ENCODE data around the gene CCL5. TPM values are rescaled to one million over a fixed set of nuclear protein-coding genes. Genes with fewer than 3 reads are reported as not detected.

Gene CCL5
- total RNA-seq, 1 experiment from 2014 or later, result not detected

- Histone ChIP-seq H3K27ac (ENCODE audit: low read length) (no peak overlapping the region), H3K9ac (ENCODE audit: low read length) (no peak overlapping the region), H3K9me3 (ENCODE audit: low read length) (no peaks in the 10 kb centered on the region), H3K79me2 (ENCODE audit: low read length) (no peaks in the 10 kb centered on the region), H3K36me3 (ENCODE audit: low read depth, low read length) (peaks cover 31% of the 10 kb centered on the region), H3K4me2 (ENCODE audit: low read length) (no peak overlapping the region), H3K4me1 (ENCODE audit: insufficient read depth, low read length) (no peaks in the 10 kb centered on the region), H4K20me1 (ENCODE audit: low read length) (no peaks in the 10 kb centered on the region), H2AFZ (ENCODE audit: low read length) (no peak overlapping the region), H3K4me3 (ENCODE audit: low read length) (no peak overlapping the region), H3K27me3 (ENCODE audit: low read length) (no peaks in the 10 kb centered on the region), H3F3A (ENCODE audit: low read length, unreplicated experiment) (no peaks in the 10 kb centered on the region), H3K9me2 (replicated peaks; ENCODE audit: low read length) (no peaks in the 10 kb centered on the region)
- no peak for ATAC-seq
- CTCF ChIA-PET, result no interaction called here
- BruUV-seq (replicated peaks), result no TSS peak
- DNase-seq, result no peak
- TF ChIP-seq, protein P1, sequence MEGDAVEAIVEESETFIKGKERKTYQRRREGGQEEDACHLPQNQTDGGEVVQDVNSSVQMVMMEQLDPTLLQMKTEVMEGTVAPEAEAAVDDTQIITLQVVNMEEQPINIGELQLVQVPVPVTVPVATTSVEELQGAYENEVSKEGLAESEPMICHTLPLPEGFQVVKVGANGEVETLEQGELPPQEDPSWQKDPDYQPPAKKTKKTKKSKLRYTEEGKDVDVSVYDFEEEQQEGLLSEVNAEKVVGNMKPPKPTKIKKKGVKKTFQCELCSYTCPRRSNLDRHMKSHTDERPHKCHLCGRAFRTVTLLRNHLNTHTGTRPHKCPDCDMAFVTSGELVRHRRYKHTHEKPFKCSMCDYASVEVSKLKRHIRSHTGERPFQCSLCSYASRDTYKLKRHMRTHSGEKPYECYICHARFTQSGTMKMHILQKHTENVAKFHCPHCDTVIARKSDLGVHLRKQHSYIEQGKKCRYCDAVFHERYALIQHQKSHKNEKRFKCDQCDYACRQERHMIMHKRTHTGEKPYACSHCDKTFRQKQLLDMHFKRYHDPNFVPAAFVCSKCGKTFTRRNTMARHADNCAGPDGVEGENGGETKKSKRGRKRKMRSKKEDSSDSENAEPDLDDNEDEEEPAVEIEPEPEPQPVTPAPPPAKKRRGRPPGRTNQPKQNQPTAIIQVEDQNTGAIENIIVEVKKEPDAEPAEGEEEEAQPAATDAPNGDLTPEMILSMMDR (conservative IDR thresholded peaks at IDR 0.05; ENCODE audit: low read depth, low read length), result no peak
- POLR2A ChIA-PET (ENCODE audit: unreplicated experiment), result no interaction called here
- intact Hi-C loops (cut with micrococcal nuclease), result no loop called here
These were observed 37.9 kb downstream of the CCL5 start for GRCh38 chr17:35842239-35842638.

DNA sequence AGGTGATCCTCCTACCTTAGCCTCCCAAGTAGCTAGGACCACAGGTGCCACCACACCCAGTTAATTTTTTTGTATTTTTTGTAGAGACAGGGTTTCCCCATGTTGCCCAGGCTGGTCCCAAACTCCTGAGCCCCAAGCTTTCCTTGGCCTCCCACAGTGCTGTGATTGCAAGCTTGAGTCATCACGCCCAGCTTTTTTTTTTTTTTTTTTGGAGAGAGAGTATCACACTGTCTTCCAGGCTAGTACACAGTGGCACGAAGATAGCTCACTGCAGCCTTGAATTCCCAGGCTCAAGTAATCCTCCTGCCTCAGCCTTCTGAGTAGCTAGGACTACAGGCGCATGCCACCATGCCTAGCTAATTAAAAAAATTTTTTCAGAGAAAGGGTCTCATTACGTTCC is 38.7 kb downstream of the CCL5 start:
- intact Hi-C loops (cut with micrococcal nuclease), result no loop called here
- CTCF ChIA-PET, result no interaction called here
- H3K36me3 ChIP-seq (ENCODE audit: low read depth, low read length), result peaks cover 30% of the 10 kb centered on the region

GRCh38 chr17:35841101-35841500 is 39.1 kb downstream of the CCL5 start:
- Histone ChIP-seq H3K4me2 (ENCODE audit: low read length) (no peak overlapping the region), H2AFZ (ENCODE audit: low read length) (no peak overlapping the region), H3K4me1 (ENCODE audit: insufficient read depth, low read length) (no peaks in the 10 kb centered on the region), H3K79me2 (ENCODE audit: low read length) (no peaks in the 10 kb centered on the region), H4K20me1 (ENCODE audit: low read length) (no peaks in the 10 kb centered on the region), H3K9me2 (replicated peaks; ENCODE audit: low read length) (no peaks in the 10 kb centered on the region), H3K4me3 (ENCODE audit: low read length) (no peak overlapping the region), H3K27me3 (ENCODE audit: low read length) (no peaks in the 10 kb centered on the region), H3F3A (ENCODE audit: low read length, unreplicated experiment) (no peaks in the 10 kb centered on the region), H3K27ac (ENCODE audit: low read length) (no peak overlapping the region), H3K9me3 (ENCODE audit: low read length) (no peaks in the 10 kb centered on the region), H3K36me3 (ENCODE audit: low read depth, low read length) (peaks cover 30% of the 10 kb centered on the region), H3K9ac (ENCODE audit: low read length) (no peak overlapping the region)
- POLR2A ChIA-PET (ENCODE audit: unreplicated experiment), result no interaction called here
- ATAC-seq, result no peak
- CTCF ChIA-PET, result no interaction called here
- DNase-seq, result no peak
- TF ChIP-seq EZH2 (IDR thresholded peaks at IDR 0.05; ENCODE audit: low read length, unreplicated experiment), result no peak
- TF ChIP-seq EZH2phosphoT487 (IDR thresholded peaks at IDR 0.05; ENCODE audit: borderline replicate concordance, low read length), result no peak
- intact Hi-C loops (cut with micrococcal nuclease), result no loop called here
- BruUV-seq (replicated peaks), result no TSS peak

More for the DNA sequence above, 38.7 kb downstream of the CCL5 start:
- Histone ChIP-seq H4K20me1 (ENCODE audit: low read length) (no peaks in the 10 kb centered on the region), H3K9me2 (replicated peaks; ENCODE audit: low read length) (no peaks in the 10 kb centered on the region), H3K9ac (ENCODE audit: low read length) (no peak overlapping the region), H3F3A (ENCODE audit: low read length, unreplicated experiment) (no peaks in the 10 kb centered on the region), H3K27me3 (ENCODE audit: low read length) (no peaks in the 10 kb centered on the region), H3K4me1 (ENCODE audit: insufficient read depth, low read length) (no peaks in the 10 kb centered on the region), H3K79me2 (ENCODE audit: low read length) (no peaks in the 10 kb centered on the region), H3K4me3 (ENCODE audit: low read length) (no peak overlapping the region), H2AFZ (ENCODE audit: low read length) (no peak overlapping the region), H3K4me2 (ENCODE audit: low read length) (no peak overlapping the region), H3K9me3 (ENCODE audit: low read length) (no peaks in the 10 kb centered on the region), H3K27ac (ENCODE audit: low read length) (no peak overlapping the region)
- no TSS peak for BruUV-seq (replicated peaks)
- TF ChIP-seq, protein P1 (conservative IDR thresholded peaks at IDR 0.05; ENCODE audit: low read depth, low read length), result no peak
- TF ChIP-seq EZH2 (IDR thresholded peaks at IDR 0.05; ENCODE audit: low read length, unreplicated experiment), result no peak
- no peak for TF ChIP-seq EZH2phosphoT487 (IDR thresholded peaks at IDR 0.05; ENCODE audit: borderline replicate concordance, low read length)
- POLR2A ChIA-PET (ENCODE audit: unreplicated experiment), result no interaction called here
- DNase-seq (no peak), ATAC-seq (no peak)
